Kidney (tissue), 14 donors: ENCODE results near the gene TTLL7. TPM values are rescaled to one million over a fixed set of nuclear protein-coding genes. Genes with fewer than 3 reads are reported as not detected.

Source experiments
- DNase-seq, 5 donors: peaks; one replicate each; pipeline ENCODE4 v3.0.0-alpha.2; 2013 to 2020
- FAIRE-seq: peaks from 2 replicates; lab custom pipeline; 2012; peaks lifted over from hg19 to GRCh38; lab: Jason Lieb, UNC
- H3K27ac ChIP-seq, 2 donors: one replicate each; pipeline ENCODE4 v1.7.0; 2013; ENCODE audit warnings: low read depth in 2 of 2, low read length in 2 of 2, inconsistent platforms in 1 of 2
- H3K27me3 ChIP-seq: one replicate; pipeline ENCODE4 v1.7.1; 2013; ENCODE audit warnings: low read length, inconsistent platforms; ENCODE audit not compliant: control insufficient read depth, insufficient read depth
- H3K36me3 ChIP-seq, 3 donors: one replicate each; pipeline versions ENCODE4 v1.7.0 to v1.7.1; 2013; ENCODE audit warnings: low read length in 3 of 3, control low read depth in 1 of 3, inconsistent platforms in 1 of 3; ENCODE audit not compliant: insufficient read depth in 3 of 3, control insufficient read depth in 2 of 3
- H3K4me1 ChIP-seq, 3 donors: one replicate each; pipeline versions ENCODE4 v1.7.0 to v1.7.1; 2013; ENCODE audit warnings: low read length in 3 of 3, inconsistent platforms in 1 of 3, low read depth in 1 of 3; ENCODE audit not compliant: control insufficient read depth in 2 of 3, insufficient read depth in 2 of 3
- H3K4me3 ChIP-seq, 3 donors: one replicate each; pipeline versions ENCODE4 v1.7.0 to v1.8.1; 2013; ENCODE audit warnings: low read length in 3 of 3, control low read depth in 1 of 3, inconsistent platforms in 1 of 3
- H3K9ac ChIP-seq, 3 donors: one replicate each; pipeline versions ENCODE4 v1.7.0 to v1.7.1; 2013; ENCODE audit warnings: low read length in 3 of 3, control low read depth in 1 of 3, inconsistent platforms in 1 of 3
- H3K9me3 ChIP-seq, 3 donors: one replicate each; pipeline versions ENCODE4 v1.7.0 to v1.7.1; 2013; ENCODE audit warnings: low read length in 3 of 3, control low read depth in 1 of 3, inconsistent platforms in 1 of 3; ENCODE audit not compliant: control insufficient read depth in 2 of 3, insufficient read depth in 1 of 3
- intact Hi-C: fragments of 100-400 bp; cut with DNase I; formaldehyde crosslinking; loops from one replicate; pipeline ENCODE4 v1.11.1; 2022
- polyA plus RNA-seq: library from polyadenylated mRNA; stranded (reverse); fragments of 350-450 nt; fragmentation: Illumina TruSeq; extraction: RNeasy Lipid Tissue Mini Kit (QIAGEN cat#74804); gene quantifications from one replicate; pipeline ENCODE4 v1.2.3, GENCODE V29; 2014; ENCODE audit warnings: low read depth, low replicate concordance; ENCODE audit not compliant: insufficient read depth
- total RNA-seq: library from RNA; stranded (reverse); fragmentation: NEBNext Ultra II Directional; extraction: Animal tissue kit (Norgen Biotek cat#: 25700); gene quantifications from one replicate; pipeline ENCODE4 v1.2.1, GENCODE V29; 2021
- TF ChIP-seq, protein P1 (sequence below): IDR thresholded peaks from 3 replicates; pipeline ENCODE4 v1.5.1; 2012; ENCODE audit warnings: mild to moderate bottlenecking, moderate library complexity, borderline replicate concordance; ENCODE audit not compliant: insufficient read depth; ENCODE audit errors: extremely low read depth
- donor health status: control.
- donor health status: control.
- donor health status: control.
- donor health status: control.
- donor health status: control.
- donor health status: DM: yes; HTN: yes; CAD: no.
- donor health status: Normal renal cell carcinoma (clear cell type).

TTLL7 gene
- total and polyA plus RNA-seq, 2 donors from 2014 or later = 2.3 to 7.0 TPM

DNA sequence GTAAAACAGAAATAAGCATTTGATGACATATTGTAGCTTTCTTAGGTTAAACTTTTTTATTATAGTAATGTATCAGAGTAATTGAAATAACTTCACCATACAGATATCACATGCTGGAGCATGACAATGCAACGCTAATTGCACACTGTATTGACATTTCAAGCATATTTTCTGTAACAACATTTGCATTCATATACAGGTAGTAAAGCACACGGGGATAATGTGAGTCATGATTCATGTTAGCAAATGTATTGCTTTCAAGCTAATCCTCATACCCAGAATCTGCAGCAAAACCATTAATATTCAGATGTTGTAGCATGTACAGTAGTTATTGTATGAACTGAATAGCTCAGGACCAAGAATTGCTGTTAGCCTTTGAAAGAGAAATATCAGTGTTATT lies 133.9 kb downstream of the TTLL7 start:
- intact Hi-C loops = no loop called here
- TF ChIP-seq, protein P1, sequence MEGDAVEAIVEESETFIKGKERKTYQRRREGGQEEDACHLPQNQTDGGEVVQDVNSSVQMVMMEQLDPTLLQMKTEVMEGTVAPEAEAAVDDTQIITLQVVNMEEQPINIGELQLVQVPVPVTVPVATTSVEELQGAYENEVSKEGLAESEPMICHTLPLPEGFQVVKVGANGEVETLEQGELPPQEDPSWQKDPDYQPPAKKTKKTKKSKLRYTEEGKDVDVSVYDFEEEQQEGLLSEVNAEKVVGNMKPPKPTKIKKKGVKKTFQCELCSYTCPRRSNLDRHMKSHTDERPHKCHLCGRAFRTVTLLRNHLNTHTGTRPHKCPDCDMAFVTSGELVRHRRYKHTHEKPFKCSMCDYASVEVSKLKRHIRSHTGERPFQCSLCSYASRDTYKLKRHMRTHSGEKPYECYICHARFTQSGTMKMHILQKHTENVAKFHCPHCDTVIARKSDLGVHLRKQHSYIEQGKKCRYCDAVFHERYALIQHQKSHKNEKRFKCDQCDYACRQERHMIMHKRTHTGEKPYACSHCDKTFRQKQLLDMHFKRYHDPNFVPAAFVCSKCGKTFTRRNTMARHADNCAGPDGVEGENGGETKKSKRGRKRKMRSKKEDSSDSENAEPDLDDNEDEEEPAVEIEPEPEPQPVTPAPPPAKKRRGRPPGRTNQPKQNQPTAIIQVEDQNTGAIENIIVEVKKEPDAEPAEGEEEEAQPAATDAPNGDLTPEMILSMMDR = no peak
- FAIRE-seq (no peak), DNase-seq (no peak)
- no peak overlapping the region for H3K27ac ChIP-seq
- no peaks in the 10 kb centered on the region for H3K9me3 ChIP-seq
- H3K9ac ChIP-seq = no peak overlapping the region
- H3K36me3 ChIP-seq = no peaks in the 10 kb centered on the region
- peaks cover 0 to 2% (median 0%) of the 10 kb centered on the region in 3 donors for H3K4me1 ChIP-seq
- H3K4me3 ChIP-seq = no peak overlapping the region
- no peaks in the 10 kb centered on the region for H3K27me3 ChIP-seq

GRCh38 chr1:83860490-83861221 lies 138.3 kb downstream of the TTLL7 start:
- H3K27me3 ChIP-seq = no peaks in the 10 kb centered on the region
- H3K9me3 ChIP-seq = no peaks in the 10 kb centered on the region
- peak; percentile 86 to 91 (median 87) for DNase-seq
- H3K27ac ChIP-seq = peak overlapping the region; percentile 82 to 84
- peak overlapping the region in 2 of 3 donors; percentile 39 to 72 for H3K4me3 ChIP-seq
- no peaks in the 10 kb centered on the region for H3K36me3 ChIP-seq
- no peak for FAIRE-seq
- intact Hi-C loops = no loop called here
- H3K9ac ChIP-seq = peak overlapping the region in 2 of 3 donors; percentile 48 to 73
- TF ChIP-seq, protein P1 = peak; percentile 63
- H3K4me1 ChIP-seq = peaks cover 0 to 2% (median 0%) of the 10 kb centered on the region in 3 donors

GRCh38 chr1:83857716-83858115 lies 141.2 kb downstream of the TTLL7 start:
- Histone ChIP-seq H3K9me3 (no peaks in the 10 kb centered on the region), H3K4me3 (no peak overlapping the region), H3K27ac (no peak overlapping the region), H3K4me1 (peaks cover 0 to 2% (median 0%) of the 10 kb centered on the region in 3 donors), H3K36me3 (no peaks in the 10 kb centered on the region), H3K9ac (no peak overlapping the region), H3K27me3 (no peaks in the 10 kb centered on the region)
- intact Hi-C loops = no loop called here
- no peak for FAIRE-seq
- TF ChIP-seq, protein P1 = no peak
- DNase-seq = no peak
